Measurements from ENCODE around the gene ITPKB.

The ITPKB gene

GRCh38 chr1:226719596-226720387 is 19.3 kb downstream of the ITPKB start:
- no peaks in the 10 kb centered on the region for H3K27me3 ChIP-seq (replicated peaks)
- no peaks in the 10 kb centered on the region for H3K36me3 ChIP-seq (replicated peaks)
- TF ChIP-seq CTCF (IDR thresholded peaks at IDR 0.05; ENCODE audit: low read depth, low read length, missing control alignments) = no peak
- in situ Hi-C loops (cut with HindIII; ENCODE audit: low pct_ligation_motif_present, low sequenced_read_pairs) = no loop called here
- DNase-seq = no peak
- H3K4me3 ChIP-seq (ENCODE audit: low read depth, low read length) = no peak overlapping the region
- H3K27ac ChIP-seq = no peak overlapping the region

GRCh38 chr1:226717256-226717909 is 21.7 kb downstream of the ITPKB start:
- no peak overlapping the region for H3K27ac ChIP-seq
- TF ChIP-seq CTCF (IDR thresholded peaks at IDR 0.05; ENCODE audit: low read depth, low read length, missing control alignments) = no peak
- H3K27me3 ChIP-seq (replicated peaks) = no peaks in the 10 kb centered on the region
- H3K4me3 ChIP-seq (ENCODE audit: low read depth, low read length) = no peak overlapping the region
- in situ Hi-C loops (cut with HindIII; ENCODE audit: low pct_ligation_motif_present, low sequenced_read_pairs) = no loop called here
- H3K36me3 ChIP-seq (replicated peaks) = no peaks in the 10 kb centered on the region
- no peak for DNase-seq

GRCh38 chr1:226716577-226716976 is 22.5 kb downstream of the ITPKB start:
- Histone ChIP-seq H3K27ac (no peak overlapping the region), H3K36me3 (replicated peaks) (no peaks in the 10 kb centered on the region), H3K27me3 (replicated peaks) (no peaks in the 10 kb centered on the region), H3K4me3 (ENCODE audit: low read depth, low read length) (no peak overlapping the region)
- no peak for DNase-seq
- no peak for TF ChIP-seq CTCF (IDR thresholded peaks at IDR 0.05; ENCODE audit: low read depth, low read length, missing control alignments)
- in situ Hi-C loops (cut with HindIII; ENCODE audit: low pct_ligation_motif_present, low sequenced_read_pairs) = no loop called here

GRCh38 chr1:226714148-226714547 is 24.9 kb downstream of the ITPKB start:
- Histone ChIP-seq H3K4me3 (ENCODE audit: low read depth, low read length) (no peak overlapping the region), H3K27me3 (replicated peaks) (no peaks in the 10 kb centered on the region), H3K27ac (no peak overlapping the region), H3K36me3 (replicated peaks) (no peaks in the 10 kb centered on the region)
- TF ChIP-seq CTCF (IDR thresholded peaks at IDR 0.05; ENCODE audit: low read depth, low read length, missing control alignments) = no peak
- in situ Hi-C loops (cut with HindIII; ENCODE audit: low pct_ligation_motif_present, low sequenced_read_pairs) = no loop called here
- no peak for DNase-seq

- DNase-seq = no peak
- H3K36me3 ChIP-seq (replicated peaks) = no peaks in the 10 kb centered on the region
- H3K27ac ChIP-seq = no peak overlapping the region
- H3K4me3 ChIP-seq (ENCODE audit: low read depth, low read length) = no peak overlapping the region
- H3K27me3 ChIP-seq (replicated peaks) = no peaks in the 10 kb centered on the region
- in situ Hi-C loops (cut with HindIII; ENCODE audit: low pct_ligation_motif_present, low sequenced_read_pairs) = no loop called here
- TF ChIP-seq CTCF (IDR thresholded peaks at IDR 0.05; ENCODE audit: low read depth, low read length, missing control alignments) = no peak
Observed at GRCh38 chr1:226712742-226713419, 26.2 kb downstream of the ITPKB start.

Measured in brain microvascular endothelial cell (primary cell).